H4 (cell line): ENCODE data around the gene RANBP1. TPM values are rescaled to one million over a fixed set of nuclear protein-coding genes. Genes with fewer than 3 reads are reported as not detected.
"Not testable (repeated sequence)": the region's sequence is repeated elsewhere in the genome, so short reads cannot be mapped to it uniquely, and the experiment has no call there.

ENCODE experiments used
- DNase-seq: peaks from one replicate; pipeline ENCODE4 v3.0.0-alpha.2; 2015; ENCODE audit warnings: low spot score
- total RNA-seq: library from RNA; depleted of rRNA; stranded (reverse); fragments of >200 nt; shearing (Covaris generic); gene quantifications from 2 replicates; pipeline ENCODE4 v1.2.3, GENCODE V29; 2014; rRNA removed

RANBP1 gene
- total RNA-seq, result 623 and 731 TPM in 2 replicates

DNA sequence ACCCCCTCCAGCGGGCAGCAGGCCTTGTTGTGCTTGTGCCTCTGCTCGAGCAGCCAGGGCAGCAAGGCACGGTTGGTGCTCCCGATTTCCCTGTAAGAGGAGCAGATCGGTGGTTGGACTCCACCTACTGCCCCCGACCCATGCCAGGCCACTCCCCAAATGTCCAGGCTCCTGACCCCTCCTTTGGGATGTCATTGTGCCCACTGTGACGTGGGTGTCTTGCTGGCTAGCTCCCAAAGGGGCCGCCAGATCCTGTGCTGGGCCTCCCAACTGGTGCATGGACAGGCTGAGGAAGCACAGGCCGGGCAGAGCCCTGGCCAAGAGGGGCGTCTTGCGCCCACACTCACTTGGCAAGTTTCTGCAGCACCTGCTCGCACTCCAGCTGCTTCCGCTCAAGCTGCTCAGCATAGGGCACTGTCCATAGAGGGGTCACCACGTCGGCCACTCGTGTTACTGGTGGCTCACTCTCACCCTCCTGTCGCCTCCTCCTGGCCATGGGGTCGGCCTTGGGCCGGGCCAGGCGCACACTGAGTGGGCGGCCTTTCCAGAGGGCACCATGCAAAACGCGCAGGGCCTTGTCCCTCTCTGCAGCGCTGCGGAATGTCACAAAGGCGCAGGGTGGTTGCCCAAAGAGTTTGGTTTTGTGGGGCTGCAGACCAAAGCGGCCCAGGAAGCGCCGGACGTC lies at the start of gene RANBP1:
TSS of gene RANBP1 (plus strand) at position 414 of the 685 bp plus-strand sequence. CDS start at position 495, 81 bp downstream.
- no peak for DNase-seq

DNA sequence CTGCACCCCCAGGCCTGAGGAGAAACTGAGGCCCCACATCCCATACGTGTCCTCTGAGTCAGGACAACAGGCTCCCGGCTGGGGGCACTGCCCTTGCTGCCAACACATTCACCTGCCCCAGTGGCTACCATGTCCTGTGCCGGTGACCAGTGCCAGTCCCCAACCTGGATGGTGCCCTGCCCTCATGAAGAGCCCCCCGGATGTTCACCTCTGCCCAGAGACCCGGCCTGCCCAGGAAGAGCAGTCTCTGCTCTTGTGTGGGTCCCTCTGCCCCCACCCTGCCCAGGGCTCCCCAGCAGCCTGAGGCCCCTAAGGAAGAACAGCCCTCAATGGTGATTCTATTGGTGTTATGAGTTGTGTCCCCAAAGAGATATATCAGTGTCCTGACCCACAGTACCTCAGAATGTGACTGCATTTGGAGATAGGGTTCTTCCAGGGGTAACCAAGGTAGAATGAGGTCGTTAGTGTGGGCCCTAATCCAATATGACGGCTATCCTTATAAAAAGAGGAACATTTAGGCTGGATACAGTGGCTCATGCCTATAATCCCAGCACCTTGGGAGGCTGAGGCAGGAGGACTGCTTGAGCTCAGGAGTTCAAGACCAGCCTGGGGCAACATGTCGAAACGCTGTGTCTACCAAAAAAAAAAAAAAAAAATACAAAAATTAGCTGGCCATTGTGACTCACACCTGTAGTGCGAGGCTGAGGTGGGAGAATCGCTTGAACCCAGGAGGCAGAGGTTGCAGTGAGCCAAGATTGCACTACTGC lies 49.1 kb upstream of the RANBP1 start:
- no peak for DNase-seq

DNA sequence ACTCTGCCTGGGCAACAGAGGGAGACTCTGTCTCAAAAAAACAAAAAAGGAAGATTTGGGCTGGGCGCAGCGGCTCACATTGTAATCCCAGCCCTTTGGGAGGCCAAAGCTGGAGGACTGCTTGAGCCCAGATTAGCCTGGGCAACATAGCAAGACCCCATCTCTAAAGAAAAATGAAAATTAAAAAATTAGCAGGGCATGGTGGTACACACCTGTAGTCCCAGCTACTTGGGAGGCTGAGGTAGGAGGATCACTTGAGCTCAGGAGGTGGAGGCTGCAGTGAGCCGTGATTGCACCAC lies 48.6 kb upstream of the RANBP1 start:
- not testable (repeated sequence) for DNase-seq

DNA sequence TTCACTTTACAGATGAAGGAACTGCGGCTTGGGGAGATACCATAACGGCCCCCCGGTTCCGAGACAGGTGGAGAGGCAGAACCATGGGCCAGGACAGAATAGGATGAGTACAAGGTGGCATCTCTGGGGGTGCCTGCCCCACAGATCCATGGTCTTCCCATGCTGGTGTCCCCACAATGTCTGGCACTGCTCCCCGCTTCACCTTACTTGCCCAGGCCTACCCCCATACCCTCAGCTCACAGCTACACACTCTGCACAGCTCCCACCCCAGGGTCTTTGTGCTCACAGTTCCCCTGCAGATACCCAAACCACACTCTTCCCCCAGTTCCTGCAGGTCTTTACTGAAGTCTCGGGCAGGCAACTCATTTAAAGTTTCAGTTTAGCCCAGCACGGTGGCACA lies 47.3 kb upstream of the RANBP1 start:
- no peak for DNase-seq

DNA sequence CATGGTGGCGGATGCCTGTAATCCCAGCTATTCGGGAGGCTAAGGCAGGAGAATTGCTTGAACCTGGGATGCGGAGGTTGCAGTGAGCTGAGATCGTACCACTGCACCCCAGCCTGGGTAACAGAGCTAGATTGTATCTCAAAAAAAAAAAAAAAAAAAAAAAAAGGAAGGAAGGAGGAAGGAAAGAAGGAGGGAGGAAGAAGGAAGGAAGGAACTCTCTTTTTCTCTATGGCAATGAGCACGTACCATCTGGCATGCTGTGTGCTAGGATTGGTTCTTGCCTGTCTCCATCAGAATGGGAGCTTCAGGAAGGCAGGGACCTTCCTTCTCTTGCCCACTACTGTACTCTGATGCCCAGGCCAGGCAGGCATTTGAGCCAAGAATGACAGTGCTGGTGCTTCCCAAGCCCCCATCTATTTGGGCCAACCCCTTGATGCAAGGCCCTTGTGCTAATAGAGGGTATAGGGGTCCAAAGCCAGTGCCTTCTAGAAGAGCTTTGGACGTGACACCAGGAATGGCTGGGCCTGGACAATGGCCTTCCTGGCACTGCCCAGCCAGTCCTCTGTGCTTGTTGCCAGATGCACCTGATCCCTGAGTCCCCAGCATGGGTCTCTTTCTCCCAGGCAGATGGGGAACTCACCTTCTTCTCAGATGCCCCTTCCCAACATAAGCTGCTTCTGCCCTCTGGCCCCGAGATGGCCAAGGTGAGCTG lies 46.4 kb upstream of the RANBP1 start:
- no peak for DNase-seq

DNA sequence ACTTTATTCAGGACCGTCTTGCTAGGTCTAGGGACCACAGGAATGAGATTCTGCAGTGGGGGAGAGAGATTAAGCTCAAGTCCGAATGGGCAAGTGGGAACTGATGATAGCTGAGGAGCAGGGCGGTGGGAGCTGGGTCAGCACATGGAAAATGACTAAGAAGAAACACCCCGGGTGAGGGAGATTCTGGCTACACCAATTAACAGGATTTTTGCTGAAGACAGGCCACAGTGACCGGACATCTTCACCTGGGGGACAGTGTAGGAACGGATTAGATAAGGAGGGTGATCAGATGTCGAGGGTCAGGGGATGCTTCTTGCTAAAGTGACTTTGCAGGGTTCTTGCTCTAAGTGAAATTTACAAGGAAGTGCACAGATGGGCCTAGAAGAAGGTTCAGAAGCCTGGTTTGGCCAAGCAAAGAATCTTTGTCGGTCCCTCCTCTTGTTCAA lies 44.4 kb upstream of the RANBP1 start:
- no peak for DNase-seq

DNA sequence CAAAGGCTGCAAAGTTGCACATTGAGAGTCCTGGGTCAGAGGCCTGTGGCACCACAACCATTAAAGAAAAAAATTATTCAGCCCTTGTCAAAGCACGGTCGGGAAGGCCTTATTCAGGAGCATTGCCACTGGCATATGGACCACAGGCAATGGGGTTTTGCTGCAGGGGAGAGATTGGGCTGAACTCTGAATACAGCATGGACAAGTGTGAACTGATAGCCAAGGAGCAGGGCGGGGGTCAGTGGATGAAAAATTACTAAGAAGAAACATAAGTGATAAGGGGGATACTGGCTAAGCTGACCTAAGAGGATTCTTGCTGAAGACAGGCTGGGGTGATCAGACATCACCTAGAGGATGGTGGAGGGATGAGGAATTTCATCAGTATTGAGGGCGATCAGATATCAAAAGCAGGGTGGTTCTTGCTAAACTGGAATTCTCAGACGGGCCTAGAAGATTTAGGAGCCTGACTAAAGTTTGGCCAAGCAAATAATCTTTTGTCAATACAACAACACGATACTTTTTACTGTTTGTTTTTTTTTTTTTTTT lies 39.2 kb upstream of the RANBP1 start:
- no peak for DNase-seq

DNA sequence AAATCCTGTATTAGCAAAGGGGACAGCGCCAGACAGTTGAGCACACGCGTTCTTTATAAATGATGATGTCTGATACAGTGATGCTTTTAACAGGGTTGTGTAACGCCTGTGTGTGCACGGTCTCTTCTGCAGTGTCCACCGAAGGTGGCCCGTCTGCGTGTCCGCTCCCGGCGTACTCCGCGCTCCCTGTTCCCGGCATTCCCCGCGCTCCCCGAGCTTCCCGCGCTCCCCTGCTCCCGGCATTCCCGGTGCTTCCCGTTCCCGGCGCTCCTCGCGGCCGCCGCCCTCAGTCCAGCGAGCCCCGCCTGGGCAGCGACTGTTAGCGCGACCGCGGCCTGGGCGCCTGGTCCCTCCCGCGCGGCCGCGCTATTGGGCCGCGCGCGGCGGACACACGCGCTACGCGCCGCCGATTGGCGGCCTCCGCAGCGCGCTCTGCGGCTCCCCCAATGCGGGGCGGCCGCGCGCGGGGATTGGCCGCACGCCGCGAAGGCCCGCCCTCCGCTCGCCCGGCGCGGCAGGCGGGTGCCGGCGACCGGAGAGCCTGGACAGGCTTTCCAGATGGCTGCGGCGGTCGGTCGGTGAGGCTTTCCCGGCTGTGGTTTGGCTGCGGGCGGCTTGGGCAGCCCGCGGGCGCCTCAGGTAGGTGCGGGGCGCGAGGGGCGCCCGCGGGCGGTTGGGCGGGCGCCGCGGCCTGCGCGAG lies 36.0 kb upstream of the RANBP1 start, which contains the start of gene DGCR8:
TSS of gene DGCR8 (plus strand) at position 497 of the 700 bp plus-strand sequence. CDS start 5,723 bp downstream, outside the sequence.
- peak; percentile 77 for DNase-seq

DNA sequence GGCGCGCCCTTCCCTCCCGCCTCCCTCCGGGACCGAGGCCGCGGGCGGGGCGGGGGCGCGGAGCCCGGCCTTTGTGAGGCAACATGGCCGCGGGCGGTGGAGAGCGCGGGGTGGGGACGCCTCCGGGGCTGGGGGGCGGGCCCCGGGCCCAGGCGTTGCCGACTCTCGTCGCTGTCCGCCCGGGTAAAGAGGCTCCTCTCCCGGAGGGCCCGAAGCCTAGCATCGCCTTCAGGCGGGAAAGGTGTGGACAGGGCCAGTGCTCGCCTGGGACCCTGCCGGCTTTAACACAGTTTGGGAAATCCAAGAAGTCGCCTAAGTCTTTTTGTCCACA lies 35.5 kb upstream of the RANBP1 start:
- no peak for DNase-seq

DNA sequence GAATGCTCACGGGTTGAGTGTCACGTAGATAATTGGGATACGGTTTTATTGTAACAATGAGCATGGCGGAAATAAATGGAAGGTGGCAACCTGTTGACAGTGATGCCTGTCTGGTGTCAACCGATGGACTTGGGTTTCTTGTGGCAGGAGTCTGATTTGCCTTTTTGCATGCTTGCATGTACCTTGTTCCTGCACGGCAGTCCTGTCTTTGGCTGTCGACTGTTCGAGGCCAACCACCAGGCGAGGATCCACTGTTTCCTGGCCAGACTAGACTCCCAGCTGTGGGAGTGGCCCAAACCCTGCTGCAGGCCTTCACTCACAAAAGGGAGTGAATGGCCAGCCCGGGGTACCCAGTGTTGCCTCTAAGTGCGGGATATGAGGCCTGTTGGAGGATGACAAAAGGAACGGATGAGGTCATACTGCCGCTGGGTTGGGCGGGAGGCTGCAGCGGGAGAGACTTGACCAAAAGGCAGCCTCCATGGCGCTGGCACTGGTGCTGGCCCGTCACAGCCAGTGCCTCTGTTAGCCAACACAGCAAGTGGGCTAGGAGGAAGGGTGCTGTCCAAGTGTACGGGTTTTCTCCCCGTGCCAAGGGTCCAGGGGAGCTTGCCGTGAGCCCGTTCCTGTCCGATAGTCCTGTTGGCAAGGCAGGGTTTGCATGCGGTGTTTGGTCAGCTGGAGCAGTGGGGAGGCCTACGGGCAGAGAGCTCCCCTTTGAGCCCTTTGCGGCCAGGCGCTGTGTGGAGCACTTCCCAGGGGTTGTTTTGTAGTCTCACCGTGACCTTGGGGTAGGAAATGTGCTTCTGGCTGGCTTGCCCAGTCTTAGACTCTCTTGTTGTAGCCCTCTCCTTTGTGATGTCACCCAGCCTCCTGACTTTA lies 34.9 kb upstream of the RANBP1 start:
- peak; percentile 16 for DNase-seq

DNA sequence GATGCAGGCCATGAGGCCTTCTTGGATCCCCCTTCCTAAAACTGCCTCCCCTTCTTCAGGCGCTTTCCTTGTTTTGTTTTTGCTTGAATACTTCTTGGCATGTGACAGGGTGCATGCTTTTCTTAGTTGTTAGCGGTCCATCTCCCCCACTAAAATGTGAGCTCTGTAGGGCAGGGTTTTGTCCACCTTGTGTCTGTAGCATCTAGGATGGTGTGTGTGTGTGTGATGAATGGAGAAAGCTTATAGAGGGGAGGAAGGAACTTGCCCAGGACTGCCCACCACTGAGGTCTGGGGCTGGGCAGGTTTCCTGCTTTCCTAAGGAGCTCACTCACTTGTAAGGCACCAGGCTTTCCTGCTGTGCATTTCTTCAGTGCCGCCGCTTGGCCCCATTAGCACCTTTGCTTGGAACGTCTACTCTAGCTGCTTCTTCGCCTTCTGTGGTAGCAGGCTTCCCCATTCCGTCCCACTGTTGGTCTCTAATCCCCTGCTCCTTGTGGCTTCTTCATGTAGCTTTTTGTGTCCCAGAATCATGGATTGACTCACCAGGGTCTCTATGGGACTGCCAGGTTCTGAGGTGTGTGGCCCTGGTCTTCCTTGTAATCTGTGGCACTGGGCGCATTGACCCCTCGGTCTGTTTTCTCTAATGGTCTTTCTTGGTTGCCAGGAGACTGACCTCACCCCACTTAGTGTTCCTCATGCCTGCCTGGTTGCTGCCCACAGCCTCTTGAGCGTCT lies 32.6 kb upstream of the RANBP1 start:
- no peak for DNase-seq

DNA sequence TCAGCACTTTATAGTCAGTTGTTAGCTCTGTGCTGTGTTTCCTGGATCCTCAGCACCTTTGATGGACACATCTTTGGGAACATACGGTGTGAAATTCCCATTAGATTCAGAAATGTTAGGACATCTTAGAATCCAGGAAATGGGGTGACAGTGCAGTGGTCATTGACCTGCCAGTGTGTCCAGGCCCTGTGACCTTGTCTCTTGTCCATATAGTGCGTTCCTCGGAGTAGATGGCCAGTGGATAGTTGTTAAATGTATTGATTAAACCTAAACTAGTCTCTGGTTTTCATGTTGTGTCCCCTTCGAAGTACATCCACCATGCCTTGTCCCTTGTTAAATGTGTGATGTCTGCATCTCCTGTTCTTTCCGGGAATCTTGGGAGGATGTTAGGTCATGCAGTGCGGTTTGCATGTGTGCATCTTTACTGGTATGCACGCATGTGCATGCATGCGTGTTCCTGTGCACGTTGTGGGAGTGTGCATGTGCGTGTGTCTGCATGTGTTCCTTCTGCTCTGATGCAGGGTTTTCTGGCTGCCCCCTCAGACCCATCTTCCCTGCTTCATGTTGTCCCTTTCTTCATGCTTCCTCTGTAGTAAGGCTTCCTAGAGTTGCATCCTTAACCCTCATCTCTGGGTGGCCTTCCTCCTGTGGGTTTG lies 31.9 kb upstream of the RANBP1 start:
- DNase-seq, result no peak

DNA sequence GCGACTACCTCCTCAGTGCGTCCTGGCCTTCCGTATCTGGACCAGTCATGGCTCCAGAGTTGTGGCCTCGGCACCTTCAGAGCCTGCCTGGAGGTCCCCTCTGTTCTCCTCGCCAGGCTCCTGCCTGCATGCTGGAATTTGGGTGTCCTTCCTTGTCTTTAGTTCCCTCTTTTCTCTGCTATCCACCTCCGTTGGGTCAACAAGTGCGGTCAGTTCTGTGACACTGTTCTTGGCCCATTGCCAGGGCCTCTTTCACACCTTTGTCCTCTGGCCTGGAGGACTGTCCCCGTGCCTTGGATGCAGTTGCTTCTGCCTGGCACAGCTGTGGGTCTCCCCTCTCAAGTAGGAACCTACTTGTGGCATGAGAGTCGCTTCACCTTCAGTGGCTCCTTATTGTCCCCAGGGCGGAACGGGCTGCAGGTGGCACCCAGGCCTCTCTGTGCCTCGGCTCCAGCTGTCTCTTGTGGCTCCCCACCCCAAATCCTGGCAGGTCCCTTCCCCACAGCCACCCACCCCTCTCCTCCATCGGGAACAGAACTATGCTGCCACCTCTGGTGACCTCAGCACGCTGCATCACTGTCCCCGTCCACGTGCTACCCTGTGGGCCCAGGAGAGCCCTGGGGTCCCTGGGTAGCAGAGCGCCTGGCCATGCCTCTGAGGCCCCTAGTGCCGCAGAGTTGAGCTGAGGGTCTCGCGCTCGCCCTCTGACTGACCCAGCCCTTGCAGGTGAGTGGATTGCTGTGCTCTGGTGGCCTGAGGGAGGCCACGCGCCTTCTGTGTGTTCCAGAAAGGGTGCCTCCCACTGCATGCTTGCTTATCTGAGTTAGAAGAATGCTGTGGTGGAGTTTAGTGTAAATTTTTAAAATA lies 31.1 kb upstream of the RANBP1 start:
- no peak for DNase-seq

DNA sequence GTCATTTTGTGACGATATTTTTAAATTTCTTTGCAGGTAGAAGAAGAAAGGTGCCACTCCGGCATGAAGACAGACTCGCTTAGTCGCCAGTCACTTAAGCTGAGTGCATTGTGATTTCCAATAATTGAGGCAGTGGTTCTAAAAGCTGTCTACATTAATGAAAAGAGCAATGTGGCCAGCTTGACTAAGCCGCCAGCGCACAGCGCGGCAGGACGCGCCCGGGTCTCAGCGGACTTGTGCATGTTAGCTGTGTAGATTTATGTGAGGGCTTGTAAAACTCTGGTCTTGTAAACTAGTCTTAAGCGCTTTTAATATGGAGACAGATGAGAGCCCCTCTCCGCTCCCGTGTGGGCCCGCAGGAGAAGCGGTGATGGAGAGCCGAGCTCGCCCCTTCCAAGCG lies 30.3 kb upstream of the RANBP1 start:
- DNase-seq, result no peak

DNA sequence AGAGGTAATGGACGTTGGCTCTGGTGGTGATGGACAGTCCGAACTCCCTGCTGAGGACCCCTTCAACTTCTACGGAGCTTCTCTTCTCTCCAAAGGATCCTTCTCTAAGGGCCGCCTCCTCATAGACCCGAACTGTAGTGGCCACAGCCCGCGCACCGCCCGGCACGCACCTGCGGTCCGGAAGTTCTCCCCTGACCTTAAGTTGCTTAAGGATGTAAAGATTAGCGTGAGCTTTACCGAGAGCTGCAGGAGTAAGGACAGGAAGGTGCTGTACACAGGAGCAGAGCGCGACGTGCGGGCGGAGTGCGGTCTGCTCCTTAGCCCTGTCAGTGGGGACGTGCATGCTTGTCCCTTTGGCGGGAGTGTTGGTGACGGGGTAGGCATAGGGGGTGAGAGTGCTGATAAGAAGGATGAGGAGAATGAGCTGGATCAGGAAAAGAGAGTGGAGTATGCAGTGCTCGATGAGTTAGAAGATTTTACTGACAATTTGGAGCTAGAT lies 29.8 kb upstream of the RANBP1 start:
- no peak for DNase-seq

DNA sequence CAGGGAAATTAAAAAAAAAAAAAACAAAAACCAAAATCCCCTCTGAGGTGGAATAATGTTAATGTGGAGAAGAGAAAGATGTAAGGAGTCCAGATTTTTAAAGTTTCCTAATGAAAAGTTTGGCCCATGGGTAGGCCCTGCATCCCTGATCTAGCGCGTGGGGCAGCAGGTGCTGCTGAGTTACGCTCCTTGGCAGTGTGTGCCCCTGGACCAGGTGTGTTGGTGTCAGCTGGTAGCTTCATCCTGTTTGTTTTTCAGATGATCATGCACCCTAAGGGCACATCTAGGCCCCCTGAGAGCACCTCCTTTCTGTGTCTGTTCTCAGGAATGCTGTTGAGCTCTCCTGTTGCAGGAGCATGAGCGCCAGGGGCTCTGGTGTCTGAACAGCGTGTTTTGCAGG lies 29.1 kb upstream of the RANBP1 start:
- DNase-seq, result no peak

DNA sequence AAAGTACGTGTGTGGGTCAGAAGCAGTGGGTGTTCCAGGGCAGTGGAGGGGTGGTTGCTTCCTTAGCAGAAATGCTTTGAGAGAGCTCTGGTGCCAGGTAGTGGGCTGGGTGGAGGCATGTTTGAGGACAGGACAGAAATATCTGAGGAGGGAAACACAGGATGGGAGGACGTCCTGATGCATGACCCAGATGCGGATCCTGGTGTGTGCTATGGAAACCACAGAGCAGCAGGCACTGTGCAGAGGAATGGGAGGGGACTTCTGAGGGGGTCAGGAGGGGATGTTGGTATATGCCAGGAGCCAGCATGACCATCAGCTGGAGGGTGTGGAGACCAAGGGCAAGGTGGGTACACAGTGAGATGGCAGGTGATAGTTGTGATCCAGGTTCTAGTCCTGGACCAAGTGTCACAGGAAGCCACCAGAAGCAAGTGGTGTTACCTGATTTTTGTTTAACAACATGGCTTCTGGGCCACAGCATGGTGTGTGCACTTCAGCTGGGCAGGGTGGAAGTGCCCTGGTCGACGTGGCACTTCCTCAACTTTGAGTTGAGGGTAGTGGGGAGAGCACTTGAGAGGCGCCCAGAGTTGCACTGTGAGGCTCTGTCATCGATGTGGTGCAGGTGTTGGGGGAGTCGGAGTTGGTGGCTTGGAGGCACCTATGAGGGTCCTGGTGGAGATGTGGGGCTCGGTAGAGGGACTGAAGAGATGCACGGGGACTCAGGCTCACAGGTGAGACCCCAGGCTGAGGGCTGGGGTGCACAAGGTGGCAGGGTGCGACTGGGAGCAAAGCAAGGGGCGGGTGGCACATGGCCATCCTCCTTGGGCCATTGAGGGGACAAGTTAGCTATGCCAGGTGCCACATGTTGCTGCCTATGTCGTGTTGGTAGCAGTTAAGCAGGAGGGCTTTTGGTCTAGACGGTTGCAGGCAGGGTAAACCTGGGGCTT lies 28.3 kb upstream of the RANBP1 start:
- DNase-seq, result no peak
